Eye (tissue), 1 donor: Measurements from ENCODE around the gene ADISSP.
"Not testable (repeated sequence)": the region's sequence is repeated elsewhere in the genome, so short reads cannot be mapped to it uniquely, and the experiment has no call there.

ENCODE experiments used
- DNase-seq: peaks from one replicate; pipeline ENCODE4 v3.0.0-alpha.2; 2015

The ADISSP gene

GRCh38 chr20:3797592-3798372 is 30.2 kb upstream of the ADISSP start:
- DNase-seq: no peak

GRCh38 chr20:3797226-3797545 is 29.6 kb upstream of the ADISSP start:
- no peak for DNase-seq

- DNase-seq: peak; percentile 33
Observed at GRCh38 chr20:3796477-3797225, 29.1 kb upstream of the ADISSP start.

- DNase-seq: peak; percentile 97
Observed at GRCh38 chr20:3795511-3796468, 28.2 kb upstream of the ADISSP start, which contains the start of gene CDC25B. TSS of gene CDC25B (plus strand) at chr20:3796310. CDS start at chr20:3796532, 222 bp downstream.

GRCh38 chr20:3794701-3795420 is 27.3 kb upstream of the ADISSP start:
- no peak for DNase-seq

DNA sequence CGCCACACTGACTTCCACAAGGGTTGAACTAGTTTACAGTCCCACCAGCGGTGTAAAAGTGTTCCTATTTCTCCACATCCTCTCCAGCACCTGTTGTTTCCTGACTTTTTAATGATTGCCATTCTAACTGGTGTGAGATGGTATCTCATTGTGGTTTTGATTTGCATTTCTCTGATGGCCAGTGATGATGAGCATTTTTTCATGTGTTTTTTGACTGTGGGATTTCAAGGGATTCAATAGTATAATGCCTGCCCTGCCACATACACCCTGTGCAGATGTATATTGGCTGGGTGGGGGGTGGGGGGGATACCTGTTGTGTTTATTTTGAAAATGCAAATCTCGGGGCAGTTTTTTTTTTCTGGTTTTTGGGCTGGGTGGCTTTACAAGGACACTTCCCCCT is 26.6 kb upstream of the ADISSP start:
- DNase-seq: not testable (repeated sequence)

DNA sequence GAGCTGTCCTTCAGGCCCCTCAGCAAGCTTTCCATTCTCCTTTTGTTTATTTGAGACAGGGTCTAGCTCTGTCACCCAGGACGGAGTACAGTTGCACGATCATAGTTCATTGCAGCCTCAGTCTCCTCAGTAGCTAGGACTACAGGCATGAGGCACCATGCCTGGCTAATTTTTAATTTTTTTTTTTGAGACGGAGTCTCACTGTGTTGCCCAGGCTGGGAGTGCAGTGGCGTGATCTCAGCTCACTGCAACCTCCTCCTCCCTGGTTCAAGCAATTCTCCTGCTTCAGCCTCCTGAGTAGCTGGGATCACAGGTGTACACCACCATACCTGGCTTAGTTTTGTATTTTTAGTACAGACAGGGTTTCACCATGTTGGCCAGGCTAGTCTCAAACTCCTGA is 21.6 kb upstream of the ADISSP start:
- DNase-seq: not testable (repeated sequence)

GRCh38 chr20:3788685-3789155 is 21.2 kb upstream of the ADISSP start:
- no peak for DNase-seq

GRCh38 chr20:3787324-3788014 is 19.9 kb upstream of the ADISSP start:
- no peak for DNase-seq

GRCh38 chr20:3786665-3787323 is 19.2 kb upstream of the ADISSP start, which contains the start of gene CENPB:
TSS of gene CENPB (minus strand) at chr20:3786740. CDS start at chr20:3786483, 257 bp downstream.
- peak; percentile 94 for DNase-seq

- DNase-seq: peak; percentile 78
Observed at GRCh38 chr20:3786126-3786484, 18.6 kb upstream of the ADISSP start.

DNA sequence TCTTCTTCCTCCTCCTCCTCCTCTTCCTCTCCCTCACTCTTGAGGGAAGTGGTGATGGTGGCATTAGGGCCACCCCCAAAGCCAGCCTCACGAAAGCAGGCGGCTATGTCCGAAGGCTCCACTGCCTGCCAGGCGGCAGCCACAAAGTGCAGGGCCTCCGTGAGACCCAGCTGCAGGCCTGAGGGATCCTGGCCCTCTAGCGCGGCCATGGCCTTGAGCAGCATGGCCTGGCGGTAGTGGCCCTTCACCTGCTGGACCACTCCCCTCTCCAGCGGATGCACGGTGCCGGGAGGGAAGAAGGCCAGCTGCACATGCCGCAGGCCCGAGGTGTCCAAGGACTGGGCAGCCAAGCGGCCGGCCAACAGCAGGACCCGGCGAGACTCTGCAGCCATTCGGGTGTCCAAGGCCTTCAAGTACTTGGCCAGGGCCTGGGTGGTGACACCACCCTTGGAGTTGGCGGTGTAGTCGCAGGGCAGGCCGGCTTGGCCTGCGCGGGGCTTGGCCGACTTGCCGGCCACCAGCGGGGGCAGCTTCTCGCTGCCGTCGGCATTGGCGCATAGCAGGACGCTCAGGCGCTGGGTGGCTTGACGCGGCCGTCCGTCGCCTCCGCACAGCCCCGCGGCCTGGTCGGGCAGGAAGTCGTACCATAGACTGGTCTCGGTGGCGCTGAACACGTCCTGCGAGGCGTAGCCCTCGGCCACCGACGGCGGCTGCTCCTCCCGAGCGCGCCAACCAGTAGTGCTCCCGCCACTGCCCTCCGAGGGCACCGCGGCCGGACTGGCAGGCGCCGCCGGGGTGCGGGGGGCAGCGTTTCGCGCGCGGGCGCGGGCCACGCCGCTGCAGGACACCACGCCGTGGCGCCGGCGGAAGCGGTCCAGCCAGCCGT is 17.9 kb upstream of the ADISSP start:
- DNase-seq: no peak

DNA sequence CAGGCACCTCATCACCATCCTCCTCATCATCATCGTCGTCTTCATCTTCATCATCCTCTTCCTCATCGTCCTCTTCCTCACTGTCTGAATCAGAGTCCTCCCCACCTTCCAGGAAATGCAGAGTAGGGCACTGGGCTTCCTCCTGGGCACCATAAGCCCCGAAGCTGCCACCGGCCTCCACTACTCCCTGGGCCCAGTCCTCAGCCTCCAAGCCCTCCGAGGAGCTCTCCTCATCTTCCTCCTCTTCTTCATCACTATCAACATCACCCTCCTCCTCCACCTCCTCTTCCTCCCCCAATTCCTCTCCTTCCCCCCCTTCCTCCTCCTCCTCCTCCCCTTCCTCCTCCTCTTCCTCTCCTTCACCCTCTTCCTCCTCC is 17.3 kb upstream of the ADISSP start:
- no peak for DNase-seq

GRCh38 chr20:3784216-3784853 is 16.8 kb upstream of the ADISSP start:
- no peak for DNase-seq

- DNase-seq: no peak
Observed at GRCh38 chr20:3783511-3784195, 16.1 kb upstream of the ADISSP start.

DNA sequence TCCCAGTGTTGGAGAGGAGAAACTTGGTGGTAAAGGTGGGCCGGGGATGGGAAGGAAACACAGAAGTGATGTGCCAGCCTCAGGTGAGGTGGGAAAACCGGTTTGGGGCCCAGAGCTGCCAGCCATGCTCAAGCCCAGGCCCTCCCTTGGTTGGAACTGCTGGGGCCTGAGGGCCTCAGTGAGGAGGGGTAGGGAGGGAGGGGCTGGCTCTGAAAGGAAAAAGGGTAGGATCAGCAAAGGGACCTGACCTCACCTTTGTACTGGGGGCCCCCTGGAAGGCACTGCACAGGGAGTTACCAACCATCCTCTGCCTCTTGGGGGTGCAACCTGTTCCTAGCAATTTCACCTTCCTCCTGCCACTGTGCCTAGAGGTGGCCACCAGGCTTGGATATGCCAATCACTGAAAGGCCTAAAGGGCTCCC is 15.5 kb upstream of the ADISSP start:
- no peak for DNase-seq

- no peak for DNase-seq
Observed at GRCh38 chr20:3782597-3782996, 15.0 kb upstream of the ADISSP start.

GRCh38 chr20:3781153-3781910 is 13.8 kb upstream of the ADISSP start, which contains the start of gene SPEF1:
TSS of gene SPEF1 (minus strand) at chr20:3781448. CDS start at chr20:3781287, 161 bp downstream.
- peak; percentile 98 for DNase-seq
